VCaP (cell line): Measurements from ENCODE around the gene GPR107.
A peak's percentile ranks its signal among the peaks of the same experiment; 100 is the strongest.

ENCODE experiments used
- H3K27ac ChIP-seq: fragments of 450-650 bp; 2 replicates; pipeline ENCODE4 v1.5.1; 2017
- TF ChIP-seq, protein P1 (sequence below): fragments of 450-650 bp; conservative IDR thresholded peaks from 2 replicates; pipeline ENCODE4 v1.5.1; 2017; ENCODE audit warnings: mild to moderate bottlenecking, moderate library complexity

GPR107 gene

DNA sequence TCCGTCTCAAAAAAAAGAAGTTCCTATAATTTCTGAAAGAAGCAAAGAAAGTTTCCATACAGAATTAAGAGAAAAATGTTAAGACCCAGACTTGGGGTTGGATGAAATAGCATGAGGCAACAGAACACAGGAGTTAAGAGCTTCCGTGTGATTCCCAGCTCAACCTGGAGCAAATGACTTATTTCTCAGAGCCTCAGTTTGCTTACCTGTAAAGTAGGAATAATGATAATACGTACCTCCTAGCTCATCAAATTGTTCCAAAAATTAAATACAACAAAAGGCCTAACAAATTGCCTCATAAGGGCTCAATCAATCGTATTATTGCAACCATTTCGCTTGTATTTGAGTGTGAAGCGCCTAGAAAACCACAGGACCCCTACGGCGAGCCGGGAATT is 600 bp upstream of the GPR107 start:
- H3K27ac ChIP-seq, result peak overlapping the region; percentile 94
- TF ChIP-seq, protein P1, sequence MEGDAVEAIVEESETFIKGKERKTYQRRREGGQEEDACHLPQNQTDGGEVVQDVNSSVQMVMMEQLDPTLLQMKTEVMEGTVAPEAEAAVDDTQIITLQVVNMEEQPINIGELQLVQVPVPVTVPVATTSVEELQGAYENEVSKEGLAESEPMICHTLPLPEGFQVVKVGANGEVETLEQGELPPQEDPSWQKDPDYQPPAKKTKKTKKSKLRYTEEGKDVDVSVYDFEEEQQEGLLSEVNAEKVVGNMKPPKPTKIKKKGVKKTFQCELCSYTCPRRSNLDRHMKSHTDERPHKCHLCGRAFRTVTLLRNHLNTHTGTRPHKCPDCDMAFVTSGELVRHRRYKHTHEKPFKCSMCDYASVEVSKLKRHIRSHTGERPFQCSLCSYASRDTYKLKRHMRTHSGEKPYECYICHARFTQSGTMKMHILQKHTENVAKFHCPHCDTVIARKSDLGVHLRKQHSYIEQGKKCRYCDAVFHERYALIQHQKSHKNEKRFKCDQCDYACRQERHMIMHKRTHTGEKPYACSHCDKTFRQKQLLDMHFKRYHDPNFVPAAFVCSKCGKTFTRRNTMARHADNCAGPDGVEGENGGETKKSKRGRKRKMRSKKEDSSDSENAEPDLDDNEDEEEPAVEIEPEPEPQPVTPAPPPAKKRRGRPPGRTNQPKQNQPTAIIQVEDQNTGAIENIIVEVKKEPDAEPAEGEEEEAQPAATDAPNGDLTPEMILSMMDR, result no peak

DNA sequence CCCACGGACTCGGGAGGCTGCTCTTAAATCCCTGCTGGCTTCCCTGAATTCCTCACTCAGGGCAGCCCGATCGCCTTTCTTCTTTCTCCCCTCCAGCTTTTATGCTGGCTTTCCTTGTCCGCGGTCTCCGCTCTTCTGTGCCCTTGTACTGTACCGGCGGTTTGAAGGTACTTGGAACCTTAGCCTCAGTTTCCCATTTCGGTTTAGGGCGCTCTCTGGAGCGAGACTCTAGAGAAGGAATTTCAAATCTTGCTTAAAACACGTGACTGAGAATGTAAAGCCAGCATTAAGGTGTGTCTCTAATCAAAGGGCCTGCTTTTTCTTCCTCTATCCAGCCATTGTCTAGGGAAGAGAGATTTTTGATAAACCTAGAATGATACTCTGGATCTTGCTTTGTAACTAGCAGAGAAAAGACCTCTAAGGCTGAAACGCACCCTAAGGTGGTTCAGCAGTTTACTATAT is 650 bp downstream of the GPR107 start:
- peak overlapping the region; percentile 94 for H3K27ac ChIP-seq
- TF ChIP-seq, protein P1, result no peak

DNA sequence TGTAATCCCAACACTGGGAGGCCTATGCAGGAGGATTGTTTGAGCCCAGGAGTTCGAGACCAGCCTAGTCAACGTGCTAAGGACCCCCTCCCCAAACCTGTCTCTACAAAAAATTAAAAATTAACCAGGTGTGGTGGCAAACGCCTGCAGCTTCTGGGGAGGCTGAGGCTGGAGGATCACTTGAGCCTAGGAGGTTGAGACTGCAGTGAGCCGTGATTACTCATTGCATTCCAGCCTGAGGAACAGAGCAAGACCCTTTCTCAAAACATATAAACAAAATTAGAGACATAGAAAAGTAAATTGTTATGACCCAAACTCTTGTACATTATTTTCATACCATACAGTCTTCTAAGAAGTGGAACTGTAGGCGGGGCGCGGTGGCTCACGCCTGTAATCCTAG is 1.1 kb downstream of the GPR107 start:
- TF ChIP-seq, protein P1, result no peak
- peak overlapping the region; percentile 94 for H3K27ac ChIP-seq

DNA sequence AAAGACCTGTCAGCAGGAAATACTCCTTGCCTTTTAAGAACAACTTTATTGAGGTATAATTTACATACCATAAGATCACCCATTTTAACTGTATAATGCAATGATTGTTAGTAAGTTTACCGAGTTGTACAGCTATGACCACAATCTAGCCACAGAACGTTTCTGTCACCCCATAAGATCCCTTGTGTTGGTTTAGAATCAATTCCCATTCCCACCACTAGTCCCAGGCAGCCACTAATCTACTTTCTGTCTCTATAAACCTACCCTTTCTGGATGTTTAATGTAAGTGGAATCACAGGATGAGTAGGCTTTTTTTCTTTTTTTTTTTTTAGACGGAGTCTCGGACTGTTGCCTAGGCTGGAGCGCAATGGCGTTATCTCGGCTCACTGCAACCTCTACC is 4.4 kb downstream of the GPR107 start:
- TF ChIP-seq, protein P1, result peak; percentile 53
- no peak overlapping the region for H3K27ac ChIP-seq

DNA sequence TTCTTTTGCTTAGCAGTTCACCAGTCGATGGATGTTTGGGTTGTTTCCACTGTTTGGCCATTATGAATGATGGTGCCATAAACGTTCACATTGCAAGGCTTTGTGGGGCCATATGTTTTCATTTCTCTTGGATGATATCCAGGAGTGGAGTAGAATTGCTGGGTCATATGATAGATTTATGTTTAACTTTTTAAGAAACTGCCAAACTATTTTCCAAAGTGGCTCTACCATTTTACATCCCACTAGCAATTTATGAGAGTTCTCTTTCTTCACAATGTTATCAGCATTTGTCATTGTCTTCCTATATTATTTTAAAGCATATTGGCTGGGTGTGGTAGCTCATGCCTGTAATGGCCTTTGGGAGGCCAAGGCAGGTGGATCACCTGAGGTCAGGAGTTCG is 5.2 kb downstream of the GPR107 start:
- no peak overlapping the region for H3K27ac ChIP-seq
- TF ChIP-seq, protein P1, result no peak

DNA sequence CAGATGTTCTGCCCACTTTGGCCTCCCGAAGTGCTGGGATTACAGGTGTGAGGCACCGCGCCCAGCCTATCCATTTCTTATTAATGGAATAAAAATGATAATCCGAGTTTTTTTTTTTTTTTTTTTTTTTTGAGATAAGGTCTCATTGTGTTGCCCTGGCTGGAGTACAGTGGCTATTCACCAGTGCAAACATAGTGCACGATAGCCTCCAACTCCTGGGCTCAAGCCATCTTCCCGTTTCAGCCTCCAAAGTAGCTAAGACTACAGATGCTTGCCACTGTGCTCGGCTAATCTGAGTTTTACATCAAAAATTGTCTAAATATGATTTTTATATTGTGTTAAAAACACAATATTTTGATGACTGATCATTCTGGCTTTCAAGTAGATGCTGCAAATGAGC is 6.6 kb downstream of the GPR107 start:
- no peak overlapping the region for H3K27ac ChIP-seq
- TF ChIP-seq, protein P1, result no peak

DNA sequence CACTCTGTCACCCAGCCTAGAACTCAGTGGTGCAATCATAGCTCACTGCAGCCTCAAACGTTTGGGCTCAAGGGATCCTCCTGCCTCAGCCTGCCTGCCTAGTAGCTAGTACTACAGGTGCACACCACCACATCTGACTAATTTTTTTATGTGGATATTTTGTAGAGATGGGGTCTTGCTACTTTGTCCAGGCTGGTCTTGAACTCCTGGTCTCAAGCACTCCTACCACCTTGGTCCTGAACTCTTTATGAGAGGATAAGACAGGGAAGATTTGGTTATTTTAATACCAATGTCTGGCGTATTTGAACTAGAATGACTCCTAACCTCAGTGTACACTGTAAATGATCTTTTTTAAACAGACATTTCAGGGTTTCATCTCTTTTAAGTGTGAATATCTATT is 9.0 kb downstream of the GPR107 start:
- no peak overlapping the region for H3K27ac ChIP-seq
- TF ChIP-seq, protein P1, result no peak

DNA sequence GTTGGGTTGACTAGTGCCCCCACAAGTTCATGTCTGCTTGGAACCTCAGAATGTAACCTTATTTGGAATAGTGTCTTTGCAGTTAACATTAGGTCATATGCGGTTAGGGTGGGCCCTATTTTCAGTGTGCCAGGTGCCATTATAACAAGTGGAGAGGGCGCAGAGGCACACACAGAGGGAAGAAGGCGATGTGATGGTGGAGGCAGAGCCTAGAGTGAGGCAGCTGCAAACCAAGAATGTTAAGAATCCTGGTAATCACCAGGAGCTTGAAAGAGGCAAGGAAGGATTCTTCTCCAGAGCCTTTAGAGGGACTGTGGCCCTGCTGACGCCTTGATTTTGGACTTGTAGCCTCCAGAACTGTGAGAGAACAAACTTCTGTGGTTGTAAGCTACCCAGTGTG is 10.9 kb downstream of the GPR107 start:
- TF ChIP-seq, protein P1, result no peak
- no peak overlapping the region for H3K27ac ChIP-seq
